GM12878 (cell line): ENCODE data around the gene CELF6. TPM values are rescaled to one million over a fixed set of nuclear protein-coding genes. Genes with fewer than 3 reads are reported as not detected.

Experiments used
- ATAC-seq: fragments of 200-7000 bp; cut with Tn5 transposase; 3 replicates; pipeline ENCODE4 v1.9.1; 2020; ENCODE audit warnings: mild to moderate bottlenecking, moderate library complexity
- BruUV-seq: library from RNA; stranded (reverse); fragments of 400-500 nt; replicated peaks from 2 replicates; lab custom pipeline; 2021; lab: Mats Ljungman, UMichigan
- CTCF ChIA-PET: fragments of 300-600 bp; sonication (Branson Sonifier 250); formaldehyde crosslinking; extraction: SDS; loops from one replicate; lab custom pipeline; 2021; ENCODE audit warnings: inconsistent platforms; lab: Yijun Ruan, JAX
- POLR2A ChIA-PET: fragments of 350-600 bp; formaldehyde crosslinking; extraction: SDS; loops from one replicate; lab custom pipeline; 2021; ENCODE audit warnings: inconsistent platforms; lab: Charles Lee
- RAD21 ChIA-PET: fragments of 300-600 bp; sonication (Branson Sonifier 250); formaldehyde crosslinking; loops from one replicate; lab custom pipeline; 2023; ENCODE audit warnings: antibody characterized with exemption; ENCODE audit not compliant: unreplicated experiment; lab: Charles Lee
- SMC1A ChIA-PET: fragments of 300-600 bp; sonication (Branson Sonifier 250); formaldehyde crosslinking; loops from one replicate; lab custom pipeline; 2023; ENCODE audit not compliant: unreplicated experiment, uncharacterized antibody; lab: Charles Lee
- DNase-seq: peaks from one replicate; pipeline ENCODE4 v3.0.0-alpha.2; 2011; ENCODE audit warnings: low read depth, low spot score
- FAIRE-seq: peaks from 3 replicates; lab custom pipeline; 2011; peaks lifted over from hg19 to GRCh38; lab: Jason Lieb, UNC
- H2AFZ ChIP-seq: 2 replicates; pipeline ENCODE4 v1.6.0; 2011; ENCODE audit warnings: low read depth, low read length, control low read depth; ENCODE audit not compliant: control insufficient read depth
- H3K27ac ChIP-seq: 2 replicates; pipeline ENCODE4 v1.5.1; 2011; ENCODE audit warnings: control low read depth; ENCODE audit not compliant: control insufficient read depth, insufficient read depth
- H3K27me3 ChIP-seq, 2 experiments: replicated peaks in 1 of 2; 2 replicates each; pipeline versions ENCODE4 v1.6.0 to v1.6.1; 2011; ENCODE audit warnings: low read length in 1 of 2; ENCODE audit not compliant: control insufficient read depth in 2 of 2, insufficient read depth in 2 of 2
- H3K36me3 ChIP-seq, 2 experiments: 2 replicates each; pipeline ENCODE4 v1.5.1; 2011; ENCODE audit warnings: low read length in 1 of 2; ENCODE audit not compliant: control insufficient read depth in 2 of 2, insufficient read depth in 2 of 2
- H3K4me1 ChIP-seq: 2 replicates; pipeline ENCODE4 v1.6.1; 2011; ENCODE audit warnings: mild to moderate bottlenecking, low read length, moderate library complexity, mixed read lengths; ENCODE audit not compliant: control insufficient read depth, insufficient read depth
- H3K4me2 ChIP-seq: 2 replicates; pipeline ENCODE4 v1.6.0; 2011; ENCODE audit warnings: control low read depth; ENCODE audit not compliant: control insufficient read depth, insufficient read depth
- H3K4me3 ChIP-seq: fragments of 200-600 bp; sonication (generic); 2 replicates; pipeline ENCODE4 v1.5.1; 2016
- H3K79me2 ChIP-seq: 2 replicates; pipeline ENCODE4 v1.6.0; 2011; ENCODE audit warnings: low read length; ENCODE audit not compliant: control insufficient read depth, insufficient read depth
- H3K9ac ChIP-seq: 2 replicates; pipeline ENCODE4 v1.8.0; 2011; ENCODE audit warnings: low read length, control low read depth, mixed read lengths; ENCODE audit not compliant: control insufficient read depth, insufficient read depth
- H3K9me3 ChIP-seq: replicated peaks from 3 replicates; pipeline ENCODE4 v1.5.1; 2011; ENCODE audit warnings: mild to moderate bottlenecking, low read length; ENCODE audit not compliant: control insufficient read depth, insufficient read depth
- H4K20me1 ChIP-seq: 2 replicates; pipeline ENCODE4 v1.6.0; 2011; ENCODE audit not compliant: control insufficient read depth, insufficient read depth
- MEF2A ChIP-seq: IDR thresholded peaks from 2 replicates; pipeline ENCODE4 v1.6.1; 2011; ENCODE audit warnings: low read depth, mild to moderate bottlenecking, low read length, moderate library complexity; ENCODE audit not compliant: insufficient read depth
- NRF1 ChIP-seq: conservative IDR thresholded peaks from 2 replicates; pipeline ENCODE4 v1.6.1; 2011; ENCODE audit warnings: mild to moderate bottlenecking, low read depth, low read length, improper control_type of control experiment
- POLR2A ChIP-seq: IDR thresholded peaks from 2 replicates; pipeline ENCODE4 v1.6.1; 2011; ENCODE audit warnings: low read depth, mild to moderate bottlenecking, low read length
- RELA ChIP-seq: fragments of 450-650 bp; IDR thresholded peaks from 2 replicates; pipeline ENCODE4 v1.8.0; 2014; ENCODE audit warnings: borderline replicate concordance; ENCODE audit not compliant: partially characterized antibody
- SMC3 ChIP-seq: IDR thresholded peaks from 2 replicates; pipeline ENCODE4 v1.6.1; 2011; ENCODE audit warnings: low read length, improper control_type of control experiment, borderline replicate concordance
- STAT3 ChIP-seq: IDR thresholded peaks from 2 replicates; pipeline ENCODE4 v1.6.1; 2011; ENCODE audit warnings: low read depth, low read length, improper control_type of control experiment
- ZBED1 ChIP-seq: IDR thresholded peaks from 2 replicates; pipeline ENCODE4 v1.6.1; 2016; ENCODE audit warnings: borderline replicate concordance
- ZBTB4 ChIP-seq: fragments of 450-650 bp; formaldehyde crosslinking; IDR thresholded peaks from 2 replicates; pipeline ENCODE4 v1.4.0; 2022; ENCODE audit warnings: mild to moderate bottlenecking, moderate library complexity
- ZNF274 ChIP-seq: IDR thresholded peaks from one replicate; pipeline ENCODE4 v1.8.0; 2011; ENCODE audit not compliant: insufficient read length, insufficient read depth
- WGBS: methylation state at CpG from one replicate; pipeline ENCODE4 v1.1.6; 2016; ENCODE audit warnings: low lambda C conversion rate; ENCODE audit not compliant: insufficient replicate concordance, insufficient coverage; ENCODE audit errors: missing lambda C conversion rate; 5-methylcytosine and 5-hydroxymethylcytosine counted together
- in situ Hi-C: fragments of 300-500 bp; cut with MboI; formaldehyde crosslinking; loops from 9 replicates; pipeline ENCODE4 v1.14.3; 2018; ENCODE audit warnings: mixed read lengths
- intact Hi-C: fragments of 100-400 bp; cut with micrococcal nuclease; formaldehyde crosslinking; loops from one replicate; pipeline ENCODE4 v1.14.2; 2022; ENCODE audit not compliant: unreplicated experiment
- polyA plus RNA-seq, 11 experiments: library from polyadenylated mRNA; depleted of rRNA in 4 of 11; unstranded in 6 of 11; stranded (reverse) in 5 of 11; fragments of >200 nt; fragmentation: Nextera tagmentation in 4 of 11; fragmentation: Illumina TruSeq in 1 of 11; extraction: Ambion mirVana in 4 of 11; extraction: Trizol in 1 of 11; gene quantifications; 1 replicate in 1 of 11; 2 replicates in 10 of 11; pipeline versions ENCODE4 v1.2.1 to v1.2.3, GENCODE V29; 2011 to 2016; ENCODE audit warnings: inconsistent platforms in 2 of 11, missing spikeins in 2 of 11, low read depth in 1 of 11
- total RNA-seq, 4 experiments: library from RNA; depleted of rRNA in 3 of 4; stranded (reverse); fragments of >200 nt in 3 of 4; fragmentation: Illumina TruSeq in 1 of 4; extraction: Trizol in 1 of 4; gene quantifications; 2 replicates each; pipeline versions ENCODE4 v1.2.1 to v1.2.3, GENCODE V29; 2013 to 2021
- TF ChIP-seq, protein P1 (sequence below): fragments of 450-650 bp; IDR thresholded peaks from 2 replicates; pipeline ENCODE4 v1.6.1; 2017; ENCODE audit warnings: mild to moderate bottlenecking, moderate library complexity

CELF6 gene
- total and polyA plus RNA-seq, 10 of the 15 experiments (the other 5 are each of a cell fraction or from before 2014, with no cell fraction given): 0.06 to 0.54 (median 0.23) TPM; not detected in 1

DNA sequence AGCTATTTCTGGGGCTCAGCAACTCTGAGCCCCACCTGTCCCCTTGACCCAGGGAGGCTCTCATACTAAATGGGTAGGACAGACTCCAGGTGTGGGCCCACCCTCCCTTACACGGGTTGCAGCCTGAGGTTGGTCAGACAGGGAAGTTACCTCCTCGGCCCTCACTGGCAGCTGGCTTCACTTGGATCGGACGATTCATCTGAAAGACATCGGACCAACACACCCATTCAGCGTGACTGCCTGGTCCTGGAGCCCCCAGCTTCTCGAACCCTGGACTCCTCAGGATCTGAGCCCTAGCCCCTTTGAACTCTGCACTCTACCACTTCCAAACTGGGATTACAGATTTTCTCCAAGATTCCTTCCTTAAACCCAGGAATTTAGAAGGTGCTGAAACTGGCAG, 15.4 kb downstream of the CELF6 start:
- 66% methylated on average over 7 of the region's 7 CpGs for WGBS
- Histone ChIP-seq H3K79me2 (no peaks in the 10 kb centered on the region), H3K4me2 (no peak overlapping the region), H3K4me1 (no peaks in the 10 kb centered on the region), H3K9me3 (no peaks in the 10 kb centered on the region), H4K20me1 (no peaks in the 10 kb centered on the region), H3K27ac (no peak overlapping the region), H3K9ac (no peak overlapping the region), H3K36me3 (no peaks in the 10 kb centered on the region), H2AFZ (no peak overlapping the region), H3K4me3 (no peak overlapping the region), H3K27me3 (no peaks in the 10 kb centered on the region)
- ChIA-PET SMC1A (no interaction called here), RAD21 (no interaction called here), CTCF (interaction anchor here (0.7 to 1.6 kb wide), 2 partner anchors 8 to 10 kb away, joined by 4 read pairs; no protein-coding TSS in a partner anchor), POLR2A (no interaction called here)
- intact Hi-C loops (no loop called here), in situ Hi-C loops (no loop called here)
- no TSS peak for BruUV-seq
- ATAC-seq: no peak
- DNase-seq: no peak
- no peak for FAIRE-seq
- TF ChIP-seq SMC3 (no peak), STAT3 (no peak), RELA (no peak), ZBED1 (no peak), NRF1 (no peak), MEF2A (no peak), ZNF274 (no peak), ZBTB4 (no peak), POLR2A (no peak)
- TF ChIP-seq, protein P1, sequence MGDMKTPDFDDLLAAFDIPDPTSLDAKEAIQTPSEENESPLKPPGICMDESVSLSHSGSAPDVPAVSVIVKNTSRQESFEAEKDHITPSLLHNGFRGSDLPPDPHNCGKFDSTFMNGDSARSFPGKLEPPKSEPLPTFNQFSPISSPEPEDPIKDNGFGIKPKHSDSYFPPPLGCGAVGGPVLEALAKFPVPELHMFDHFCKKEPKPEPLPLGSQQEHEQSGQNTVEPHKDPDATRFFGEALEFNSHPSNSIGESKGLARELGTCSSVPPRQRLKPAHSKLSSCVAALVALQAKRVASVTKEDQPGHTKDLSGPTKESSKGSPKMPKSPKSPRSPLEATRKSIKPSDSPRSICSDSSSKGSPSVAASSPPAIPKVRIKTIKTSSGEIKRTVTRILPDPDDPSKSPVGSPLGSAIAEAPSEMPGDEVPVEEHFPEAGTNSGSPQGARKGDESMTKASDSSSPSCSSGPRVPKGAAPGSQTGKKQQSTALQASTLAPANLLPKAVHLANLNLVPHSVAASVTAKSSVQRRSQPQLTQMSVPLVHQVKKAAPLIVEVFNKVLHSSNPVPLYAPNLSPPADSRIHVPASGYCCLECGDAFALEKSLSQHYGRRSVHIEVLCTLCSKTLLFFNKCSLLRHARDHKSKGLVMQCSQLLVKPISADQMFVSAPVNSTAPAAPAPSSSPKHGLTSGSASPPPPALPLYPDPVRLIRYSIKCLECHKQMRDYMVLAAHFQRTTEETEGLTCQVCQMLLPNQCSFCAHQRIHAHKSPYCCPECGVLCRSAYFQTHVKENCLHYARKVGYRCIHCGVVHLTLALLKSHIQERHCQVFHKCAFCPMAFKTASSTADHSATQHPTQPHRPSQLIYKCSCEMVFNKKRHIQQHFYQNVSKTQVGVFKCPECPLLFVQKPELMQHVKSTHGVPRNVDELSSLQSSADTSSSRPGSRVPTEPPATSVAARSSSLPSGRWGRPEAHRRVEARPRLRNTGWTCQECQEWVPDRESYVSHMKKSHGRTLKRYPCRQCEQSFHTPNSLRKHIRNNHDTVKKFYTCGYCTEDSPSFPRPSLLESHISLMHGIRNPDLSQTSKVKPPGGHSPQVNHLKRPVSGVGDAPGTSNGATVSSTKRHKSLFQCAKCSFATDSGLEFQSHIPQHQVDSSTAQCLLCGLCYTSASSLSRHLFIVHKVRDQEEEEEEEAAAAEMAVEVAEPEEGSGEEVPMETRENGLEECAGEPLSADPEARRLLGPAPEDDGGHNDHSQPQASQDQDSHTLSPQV: no peak
